NCI-H510A treated with DMSO at 0.1 percent for 48 hours (cell line): ENCODE results near the gene P4HA2.

Experiments
- DNase-seq: peaks from one replicate; lab custom pipeline; 2025; lab: John Stamatoyannopoulos, UW

P4HA2 gene

DNA sequence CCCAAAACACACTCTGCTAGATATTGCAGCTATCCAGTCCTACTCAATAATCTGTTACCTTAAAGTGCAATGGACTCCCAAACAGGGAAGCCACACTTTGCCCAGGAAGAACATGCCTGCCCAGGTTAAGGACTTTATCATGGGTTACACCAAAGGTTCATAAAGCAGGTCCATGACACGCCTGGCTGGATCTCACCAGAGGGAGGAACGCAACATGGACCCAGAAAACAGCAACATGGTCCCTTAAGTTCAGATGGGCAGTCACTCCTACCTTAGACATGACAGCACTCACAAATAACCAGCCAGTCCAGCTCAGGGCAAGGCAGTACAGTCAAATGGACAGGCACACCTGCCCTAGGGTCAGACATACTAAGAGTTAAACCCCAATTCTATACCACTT is 3.8 kb downstream of the P4HA2 start:
- no peak for DNase-seq

DNA sequence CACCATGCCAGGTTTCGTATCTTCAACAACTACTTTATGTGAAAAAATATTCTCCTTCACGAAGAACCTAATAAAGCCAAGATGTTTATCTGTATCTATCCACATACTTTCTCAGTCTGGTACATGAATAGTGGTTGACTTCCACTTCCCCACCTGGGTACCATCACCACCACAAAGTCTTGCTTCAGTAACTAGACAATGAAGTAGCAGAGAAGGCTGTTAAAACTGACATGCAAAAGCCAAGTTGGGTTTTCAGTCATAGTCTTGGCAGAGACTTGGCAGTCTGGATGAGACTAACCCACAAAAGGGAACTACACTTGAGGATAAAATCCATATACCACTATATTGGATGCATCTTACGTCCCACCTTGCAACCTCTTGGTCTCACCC is 5.0 kb downstream of the P4HA2 start:
- no peak for DNase-seq

DNA sequence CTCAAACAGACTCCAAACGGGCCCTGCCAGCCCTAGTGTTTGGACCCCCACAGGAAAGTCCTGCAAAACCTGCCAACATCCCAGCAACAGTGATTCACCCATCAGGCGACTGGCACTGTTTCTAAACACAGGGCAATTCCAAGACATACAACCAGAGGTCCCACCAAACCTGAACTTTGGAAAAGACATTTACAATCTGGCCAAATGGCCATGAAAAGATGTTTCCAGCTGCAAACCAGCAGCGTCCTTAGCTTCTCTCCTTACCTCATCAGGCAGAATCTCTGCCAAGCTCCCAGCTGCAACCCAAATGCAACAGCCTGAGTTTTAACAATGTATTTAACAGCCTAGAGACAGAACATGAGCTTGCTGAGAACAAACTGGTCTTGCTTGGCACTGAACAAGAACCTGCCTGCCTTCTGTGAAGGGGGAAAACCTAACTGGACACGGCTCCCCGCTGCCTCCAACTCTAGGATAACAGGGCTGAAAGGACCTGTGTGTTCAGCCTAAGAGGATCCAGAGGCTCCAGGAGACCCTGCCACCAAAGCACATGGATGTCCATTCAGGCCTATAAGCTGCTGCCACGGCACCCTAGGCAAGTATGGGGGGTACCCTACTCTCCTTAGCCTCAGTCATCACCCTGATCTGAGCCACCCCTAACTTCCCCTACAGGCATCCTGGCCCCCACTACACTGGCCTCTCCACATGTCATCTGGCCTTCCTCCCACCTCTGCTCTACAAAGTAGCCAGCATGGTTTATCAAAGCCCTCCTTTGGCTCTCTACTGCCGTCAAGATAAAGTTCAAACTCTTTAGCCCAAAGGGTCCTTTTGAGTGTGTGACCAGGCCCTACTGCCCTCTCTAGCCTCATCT is 5.6 kb downstream of the P4HA2 start:
- DNase-seq, result no peak

DNA sequence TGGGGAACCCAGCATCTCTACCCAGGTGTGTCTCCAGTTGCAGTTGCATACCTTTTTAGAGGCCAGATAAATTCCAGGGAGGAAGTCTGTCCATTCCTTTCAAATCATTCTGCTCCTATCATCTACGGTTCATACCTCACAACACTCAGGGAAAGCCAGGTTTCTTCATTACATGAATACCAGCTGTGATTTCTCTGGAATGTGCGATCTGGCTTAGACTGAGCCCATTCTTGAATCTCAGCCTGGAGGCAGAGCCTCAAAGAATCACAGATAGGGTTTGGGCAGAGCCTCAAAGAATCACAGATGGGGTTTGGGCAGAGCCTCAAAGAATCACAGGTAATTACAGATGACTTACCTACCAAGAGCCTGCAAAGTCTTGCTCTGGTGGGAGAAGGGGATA is 7.2 kb downstream of the P4HA2 start:
- no peak for DNase-seq

DNA sequence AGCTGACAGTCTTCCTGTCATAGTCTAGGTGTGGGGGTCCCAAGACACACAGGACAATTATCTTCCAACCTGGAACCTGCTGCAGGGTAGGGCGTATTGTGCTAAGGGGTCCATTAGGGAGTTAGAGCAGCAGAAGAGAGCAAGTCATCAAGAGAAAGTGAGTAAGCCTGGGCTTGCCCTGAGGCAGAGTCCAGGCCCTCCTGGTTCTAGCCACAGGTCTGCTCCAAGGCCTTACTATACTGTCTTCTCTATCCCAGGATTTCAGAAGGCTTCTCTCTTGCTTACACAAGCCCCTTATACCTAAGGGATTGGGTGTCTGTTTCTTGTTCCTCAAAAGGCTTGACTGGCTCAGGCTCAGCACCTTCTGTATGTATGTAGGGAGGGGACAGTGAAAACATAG is 7.7 kb downstream of the P4HA2 start:
- DNase-seq, result no peak

DNA sequence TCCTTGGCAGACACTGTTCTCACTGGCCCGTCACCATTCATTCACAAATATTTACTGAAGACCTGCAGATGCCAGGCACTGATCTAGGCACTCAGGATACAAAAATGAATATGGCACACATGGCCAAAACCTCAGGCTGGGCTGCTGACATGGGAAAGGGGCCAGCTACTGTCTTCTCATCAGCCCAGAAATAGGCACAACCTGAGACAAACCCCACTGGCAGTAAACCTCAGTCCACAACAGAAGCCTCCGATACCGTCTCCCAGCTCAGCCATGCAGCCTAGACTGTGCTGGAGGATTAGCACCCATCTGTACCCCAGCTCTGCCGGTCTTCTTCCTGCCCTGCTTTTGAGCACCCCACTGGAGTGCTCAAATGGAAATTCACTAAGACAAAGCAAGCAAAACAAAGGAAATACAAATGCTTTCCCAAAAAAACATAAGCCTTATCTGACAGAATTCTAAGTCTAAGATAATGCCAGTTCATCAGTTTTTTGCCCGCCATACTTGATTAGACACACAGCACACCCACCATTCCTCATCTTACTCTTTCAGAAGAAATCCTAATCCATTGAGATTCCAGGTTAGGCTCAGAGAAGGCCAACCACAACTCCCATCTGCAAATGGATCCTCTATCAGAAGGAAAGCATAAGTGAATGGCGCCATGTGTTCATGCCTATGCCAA is 8.2 kb downstream of the P4HA2 start:
- no peak for DNase-seq

DNA sequence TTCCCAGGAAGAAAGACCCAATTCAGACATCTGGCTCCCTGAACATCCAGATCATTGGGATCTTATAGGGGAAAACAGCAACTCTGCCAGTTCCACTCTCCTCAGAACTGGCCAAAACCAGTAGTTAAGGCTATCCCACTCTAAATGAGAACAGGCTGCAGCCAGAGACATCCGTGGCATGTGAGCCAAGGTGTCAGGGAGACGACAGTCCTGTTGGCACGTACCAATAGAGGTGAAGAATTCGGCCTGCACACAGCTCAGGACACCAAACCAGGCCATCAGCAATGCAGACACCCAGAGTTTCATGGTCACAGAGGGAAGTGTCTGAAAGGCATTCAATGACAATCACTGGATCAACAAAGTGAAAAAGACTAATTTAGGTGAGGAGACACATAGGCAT is 9.3 kb downstream of the P4HA2 start:
- no peak for DNase-seq

DNA sequence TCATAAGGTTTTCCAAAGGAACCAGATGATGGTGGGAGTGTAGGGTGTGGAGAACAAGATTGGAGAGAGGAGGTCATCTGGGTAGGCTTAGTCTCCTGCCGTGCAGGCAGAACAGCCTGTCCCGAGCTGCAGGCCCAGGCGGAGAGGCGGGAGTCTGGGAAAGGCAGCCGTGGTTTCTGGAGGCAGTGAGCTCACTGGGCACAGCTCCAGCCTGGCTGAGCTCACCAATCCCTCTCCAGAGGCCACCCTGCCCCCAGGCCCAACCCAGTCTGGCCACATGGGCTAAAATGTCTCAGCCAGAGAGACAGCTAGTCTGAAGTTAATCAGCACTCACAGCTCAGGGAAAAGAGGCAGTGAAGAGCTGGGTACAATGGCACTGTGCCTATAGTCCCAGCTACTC is 12.3 kb downstream of the P4HA2 start:
- no peak for DNase-seq

DNA sequence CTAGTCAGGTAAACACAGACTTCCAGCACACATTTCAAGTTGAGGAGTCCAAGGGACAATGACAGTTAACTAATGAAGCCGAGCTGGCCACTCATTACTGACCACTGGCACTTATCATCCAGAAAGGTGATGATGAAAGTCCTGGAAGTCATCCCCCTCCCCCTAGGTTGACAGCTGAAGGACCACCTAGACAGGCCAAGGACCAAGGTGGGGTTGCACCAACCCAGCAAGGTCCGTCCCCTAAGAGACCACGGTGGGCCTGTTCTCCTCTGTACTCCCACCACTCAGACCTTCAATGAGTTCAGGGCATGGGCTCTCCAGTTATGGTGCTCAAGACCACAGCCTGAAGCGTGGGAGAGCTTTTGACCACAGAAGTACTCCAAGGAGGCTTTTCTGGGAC is 13.2 kb downstream of the P4HA2 start:
- DNase-seq, result no peak

DNA sequence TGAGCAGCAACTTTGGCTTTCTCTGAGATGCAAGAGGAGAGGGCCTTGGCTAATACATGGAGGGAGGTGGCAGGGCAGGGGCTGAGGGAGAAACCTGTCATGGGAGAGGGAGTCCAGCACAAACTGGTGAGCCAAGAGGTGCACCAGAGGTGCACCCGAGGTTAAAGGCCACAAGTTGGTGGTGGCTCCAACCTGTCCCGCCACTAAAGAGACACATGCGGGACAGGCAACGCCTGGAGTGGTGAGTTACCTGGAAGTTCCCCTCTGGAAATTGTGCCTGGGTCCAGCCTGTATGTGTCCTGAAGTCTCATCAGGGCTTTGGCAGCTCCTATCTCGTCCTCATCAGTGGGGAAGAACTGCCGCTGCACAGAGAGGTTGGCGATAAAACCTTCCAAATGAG is 14.0 kb downstream of the P4HA2 start:
- DNase-seq, result no peak

DNA sequence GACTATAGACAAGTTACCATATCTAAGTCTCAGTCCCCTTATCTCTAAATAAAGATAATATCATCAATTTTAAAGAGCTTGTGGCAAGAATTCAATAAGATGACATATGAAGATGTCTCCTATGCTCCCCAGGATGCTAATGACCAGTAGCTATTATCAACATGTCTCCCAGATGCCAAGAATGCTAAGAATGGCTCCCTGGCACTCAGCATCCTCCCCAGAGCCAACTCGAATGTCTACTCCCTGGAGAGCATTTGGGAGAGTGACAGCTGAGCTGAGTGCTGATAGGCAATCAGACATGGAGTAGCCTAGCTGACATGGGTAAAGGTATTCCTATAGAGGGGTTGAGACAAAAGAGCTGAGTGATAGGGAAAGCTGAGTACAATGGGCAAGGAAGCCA is 15.9 kb downstream of the P4HA2 start:
- DNase-seq, result no peak

DNA sequence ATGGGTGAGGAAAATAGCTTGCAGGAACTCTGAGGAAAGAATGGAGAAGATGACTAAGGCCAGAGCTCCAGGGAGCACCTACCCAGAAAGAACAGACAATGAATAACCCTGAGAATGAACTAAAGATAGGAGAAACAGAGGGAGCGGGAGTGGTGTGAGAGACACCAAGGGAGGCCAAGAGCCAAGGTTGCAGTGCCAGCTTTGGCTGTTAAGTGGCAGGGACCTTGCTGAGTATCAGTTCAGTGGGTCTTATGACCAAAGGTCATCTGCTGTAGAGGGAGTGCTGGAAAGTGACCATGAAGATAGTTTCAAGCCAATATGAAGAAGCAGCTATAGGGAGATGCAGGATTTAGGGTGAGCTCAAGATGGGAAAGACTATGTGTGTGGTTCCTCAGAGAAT is 16.7 kb downstream of the P4HA2 start:
- DNase-seq, result no peak

DNA sequence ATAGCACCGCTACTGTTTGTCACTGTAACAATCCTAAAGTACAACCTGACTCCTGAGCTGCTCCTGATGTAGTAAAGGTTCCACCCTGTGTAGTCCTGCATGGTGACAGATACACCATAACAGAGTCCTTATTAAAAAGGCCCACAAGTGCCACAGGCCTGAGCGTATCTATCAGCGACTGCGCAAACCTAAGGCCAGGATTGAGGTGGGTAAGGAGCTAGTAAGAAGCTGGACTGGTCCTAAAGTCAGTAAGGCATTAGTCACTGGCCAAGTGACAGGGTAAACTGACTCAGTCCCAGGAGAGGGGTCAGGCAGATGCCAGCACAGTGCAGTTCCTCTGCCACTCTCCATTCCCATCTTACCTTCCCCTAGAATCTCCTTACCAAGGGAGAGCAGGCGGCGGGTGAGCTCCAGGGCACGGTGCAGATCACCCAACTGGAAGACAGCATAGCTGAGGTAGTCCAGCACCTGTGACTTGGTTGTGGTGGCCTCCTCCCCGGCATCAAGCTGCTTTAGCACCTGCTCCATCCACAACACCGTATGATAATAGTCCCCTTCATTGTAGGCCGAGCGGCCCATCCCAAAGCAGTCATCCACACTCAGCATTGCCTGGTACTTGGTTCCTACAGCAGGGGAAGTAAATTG is 17.6 kb downstream of the P4HA2 start:
- DNase-seq, result no peak

DNA sequence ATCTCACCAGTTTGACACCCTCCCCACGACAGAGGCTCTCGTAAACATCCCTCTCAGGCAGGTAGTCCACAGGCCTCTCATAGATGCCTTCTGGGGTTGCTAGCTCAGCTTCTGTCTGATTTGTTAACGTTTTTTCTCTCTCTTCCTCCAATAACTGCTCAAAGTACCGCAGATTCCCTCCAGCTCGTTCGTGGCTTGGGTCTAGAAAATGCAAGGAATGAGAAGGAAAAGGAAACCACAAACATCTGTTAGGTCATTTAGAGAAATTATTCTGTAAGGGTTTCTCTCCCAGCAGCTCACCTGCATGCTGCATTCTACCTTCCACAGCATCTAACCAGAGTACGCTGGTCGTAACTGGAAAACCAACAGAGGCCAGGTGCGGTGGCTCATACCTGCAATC is 18.5 kb downstream of the P4HA2 start:
- DNase-seq, result no peak

DNA sequence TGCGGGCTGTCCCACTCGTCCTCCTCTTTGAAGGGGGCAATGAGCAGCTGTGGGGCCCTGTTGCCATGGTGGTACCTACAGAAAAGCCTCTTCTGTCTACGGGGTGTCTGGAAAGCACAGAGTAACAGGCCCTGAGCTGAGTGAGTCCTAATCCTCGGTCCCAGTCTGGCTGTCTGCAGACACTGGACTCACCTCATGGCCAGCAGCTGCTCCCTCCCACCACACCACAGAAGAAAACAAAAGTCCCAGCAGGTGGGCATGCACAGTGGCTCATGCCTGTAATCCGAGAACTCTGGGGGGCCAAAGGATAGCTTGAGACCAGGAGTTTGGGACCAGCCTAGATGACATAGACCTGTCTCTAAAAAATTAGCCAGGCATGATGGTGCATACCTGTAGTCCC is 19.9 kb downstream of the P4HA2 start:
- no peak for DNase-seq

DNA sequence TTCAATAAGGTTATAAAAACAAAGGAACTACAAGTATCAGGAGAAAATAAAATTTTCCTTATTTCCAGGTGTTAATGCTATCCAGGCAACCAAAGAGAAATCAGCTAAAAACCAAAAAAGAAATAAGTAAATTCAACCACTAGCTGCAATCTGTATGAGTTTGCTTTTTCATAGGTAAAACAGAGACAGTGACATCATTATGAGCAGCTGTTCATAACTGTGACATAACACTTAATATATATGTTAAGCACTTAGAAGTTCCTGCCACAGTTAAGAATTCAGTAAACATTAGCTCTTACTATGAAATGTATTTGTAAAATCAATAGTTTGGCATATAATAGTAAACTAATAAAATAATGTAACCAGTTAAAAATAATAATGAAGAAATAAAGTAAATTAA is 20.9 kb downstream of the P4HA2 start:
- no peak for DNase-seq

DNA sequence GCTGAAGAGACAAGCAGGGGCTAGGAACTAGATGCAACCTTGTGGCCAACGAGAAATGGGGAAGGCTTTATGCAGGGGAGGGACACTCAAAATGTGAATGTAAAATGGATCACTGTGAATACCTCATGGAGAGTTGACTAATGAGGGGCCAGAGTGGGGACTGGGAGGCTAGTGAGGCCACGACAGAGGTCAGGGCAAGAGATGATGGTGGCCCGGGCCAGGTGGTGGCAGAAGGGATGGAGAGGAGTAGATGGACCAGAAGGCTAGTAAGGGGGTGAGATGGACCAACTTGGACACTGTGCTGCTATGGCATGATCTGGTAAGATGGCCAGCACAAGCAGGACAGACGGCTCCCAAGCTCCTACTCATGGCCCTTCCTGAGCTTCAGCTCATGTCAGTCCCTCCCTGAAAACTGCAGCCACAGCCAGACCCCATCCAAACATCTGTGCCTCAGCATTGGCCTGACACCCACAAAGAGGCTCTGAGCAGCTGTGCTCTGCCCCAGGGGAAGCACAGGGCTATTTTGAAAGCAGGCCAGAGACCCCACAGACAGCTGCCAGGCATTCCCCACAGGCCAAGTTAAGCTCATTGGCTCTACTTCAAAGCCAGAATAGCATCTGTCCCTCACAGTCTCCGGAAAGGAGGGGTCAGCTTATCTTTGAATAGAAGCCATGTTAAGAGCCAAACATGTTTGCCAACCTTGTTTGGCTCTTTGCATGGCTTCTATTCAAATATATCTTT is 22.1 kb downstream of the P4HA2 start:
- no peak for DNase-seq

DNA sequence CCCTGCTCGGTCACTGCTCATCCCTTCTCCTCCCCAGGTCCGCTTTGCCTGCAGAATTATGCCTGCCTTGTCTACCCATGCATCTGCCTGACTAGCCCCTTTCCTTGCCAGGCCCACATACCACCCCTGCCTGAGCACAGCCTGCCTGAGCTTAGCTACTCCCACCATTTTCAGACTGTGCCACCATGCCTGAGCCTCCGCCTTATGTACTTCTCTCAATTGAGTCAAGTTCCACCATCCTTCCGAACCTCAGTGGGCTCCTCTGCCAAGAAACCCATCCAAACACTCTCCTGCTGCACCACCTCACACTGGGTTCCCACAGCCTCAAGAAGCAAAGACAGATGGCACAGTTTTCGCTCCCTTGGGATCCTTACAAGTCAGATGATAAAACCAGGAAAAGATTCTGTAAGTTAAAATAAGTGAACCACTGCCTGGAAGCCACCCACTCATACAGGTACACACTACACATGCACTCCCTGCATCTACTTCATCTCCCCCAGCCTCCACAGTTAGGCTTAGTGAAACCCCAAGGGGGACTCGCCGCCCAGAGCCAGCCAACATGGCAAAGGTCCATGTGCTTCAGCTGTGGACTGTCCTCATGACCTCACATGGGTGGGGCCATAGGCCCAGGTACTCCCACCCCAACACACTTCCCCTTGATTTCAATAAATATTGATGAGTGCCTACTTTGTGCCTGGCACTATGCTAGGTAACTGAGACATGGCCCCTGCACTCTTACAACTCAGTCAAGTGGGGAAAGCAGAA is 23.1 kb downstream of the P4HA2 start:
- no peak for DNase-seq

DNA sequence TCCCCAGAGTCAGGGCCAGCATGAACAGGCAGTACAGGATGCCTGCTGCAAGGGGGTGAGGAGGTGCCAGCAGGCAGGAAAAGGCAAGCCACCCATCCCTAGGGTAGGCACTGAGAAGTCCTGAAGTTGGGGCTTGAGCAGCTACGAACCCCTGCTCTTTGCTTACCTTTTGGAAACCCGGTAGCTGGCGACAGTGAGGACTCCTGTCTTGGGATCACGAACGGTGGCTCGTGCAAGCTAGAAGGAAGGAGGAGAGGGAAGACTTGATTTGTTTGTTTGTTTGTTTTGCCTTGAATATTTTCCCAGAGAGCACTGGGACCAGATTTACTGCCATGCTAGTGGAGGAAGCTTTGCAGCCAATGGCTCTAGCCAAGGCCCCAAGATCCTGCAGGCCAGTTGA is 23.7 kb downstream of the P4HA2 start:
- DNase-seq, result no peak

DNA sequence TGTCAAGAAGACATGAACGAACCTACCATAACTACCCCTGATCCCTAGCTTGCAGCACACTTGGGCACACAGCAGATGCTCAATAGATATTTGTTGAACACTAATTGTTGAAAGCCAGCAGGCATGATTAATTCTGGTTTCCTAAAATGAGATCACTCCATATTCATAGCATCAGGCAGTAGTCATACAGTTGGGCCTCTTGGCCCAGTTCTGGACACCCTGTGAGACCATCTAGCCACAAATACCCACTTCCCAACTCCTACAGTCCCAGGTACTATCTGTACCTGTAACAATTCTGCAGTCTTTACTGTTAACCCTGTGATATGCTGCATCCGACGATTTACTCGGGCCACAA is 24.2 kb downstream of the P4HA2 start:
- DNase-seq, result no peak

DNA sequence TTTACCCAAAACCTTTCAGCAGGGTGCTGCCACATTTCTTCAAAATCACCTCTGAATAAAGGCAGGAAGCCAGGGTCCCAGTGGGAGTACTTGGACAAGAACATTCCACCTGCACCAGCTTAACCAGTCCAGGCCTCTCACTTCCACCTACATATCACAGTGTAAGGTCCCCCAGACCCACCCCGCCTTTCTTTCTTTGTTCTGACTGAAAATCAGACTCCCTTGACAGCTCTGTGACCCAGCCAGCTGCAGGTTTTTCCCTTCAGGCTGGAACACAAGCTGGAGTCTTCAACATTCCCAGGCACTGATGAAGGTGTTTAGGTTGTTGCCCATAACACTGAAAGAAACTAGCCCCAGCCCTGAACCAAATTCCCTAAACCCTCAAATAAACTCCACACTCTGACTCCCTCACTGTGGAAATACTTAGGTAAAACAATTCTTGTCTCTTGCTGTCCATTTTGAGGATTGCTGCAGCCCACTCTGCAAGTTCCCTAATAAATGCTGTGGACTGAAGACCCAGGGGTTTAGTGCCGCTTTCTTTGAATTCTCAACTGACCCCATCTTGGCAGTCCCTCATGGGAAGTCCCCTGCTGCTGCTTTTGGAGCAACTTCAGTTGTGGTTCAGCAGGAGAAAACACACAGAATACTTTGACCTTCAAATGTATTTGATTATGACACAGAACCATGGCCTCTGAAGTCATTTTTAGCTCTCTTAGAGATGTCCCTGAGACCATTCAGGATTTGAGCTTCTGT is 24.8 kb downstream of the P4HA2 start:
- DNase-seq, result no peak
